Measurements from ENCODE around the gene ICAM2. TPM values are rescaled to one million over a fixed set of nuclear protein-coding genes. Genes with fewer than 3 reads are reported as not detected.

Gene ICAM2
- total RNA-seq, 4 donors from 2014 or later: 2.1 to 25.6 (median 9.7) TPM

DNA sequence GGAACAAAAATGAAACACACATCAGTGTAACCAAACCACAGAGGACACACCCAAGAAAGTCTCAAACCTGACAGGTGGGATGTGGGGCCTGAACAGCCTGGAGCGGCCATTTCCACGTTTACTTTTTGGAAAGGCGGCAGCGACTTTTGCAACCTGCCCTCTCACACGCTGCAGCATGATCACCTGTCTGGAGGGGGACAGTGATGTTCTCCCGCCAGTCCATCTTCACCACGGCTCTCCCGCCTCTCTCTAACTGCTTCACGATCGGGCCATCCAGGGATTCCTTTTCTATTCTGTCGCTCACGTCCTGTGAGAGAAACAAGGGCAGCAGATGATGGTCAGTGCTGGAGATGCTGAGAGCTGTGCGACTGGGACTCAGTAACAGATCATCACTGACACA, 24.7 kb upstream of the ICAM2 start:
- TF ChIP-seq, protein P1, sequence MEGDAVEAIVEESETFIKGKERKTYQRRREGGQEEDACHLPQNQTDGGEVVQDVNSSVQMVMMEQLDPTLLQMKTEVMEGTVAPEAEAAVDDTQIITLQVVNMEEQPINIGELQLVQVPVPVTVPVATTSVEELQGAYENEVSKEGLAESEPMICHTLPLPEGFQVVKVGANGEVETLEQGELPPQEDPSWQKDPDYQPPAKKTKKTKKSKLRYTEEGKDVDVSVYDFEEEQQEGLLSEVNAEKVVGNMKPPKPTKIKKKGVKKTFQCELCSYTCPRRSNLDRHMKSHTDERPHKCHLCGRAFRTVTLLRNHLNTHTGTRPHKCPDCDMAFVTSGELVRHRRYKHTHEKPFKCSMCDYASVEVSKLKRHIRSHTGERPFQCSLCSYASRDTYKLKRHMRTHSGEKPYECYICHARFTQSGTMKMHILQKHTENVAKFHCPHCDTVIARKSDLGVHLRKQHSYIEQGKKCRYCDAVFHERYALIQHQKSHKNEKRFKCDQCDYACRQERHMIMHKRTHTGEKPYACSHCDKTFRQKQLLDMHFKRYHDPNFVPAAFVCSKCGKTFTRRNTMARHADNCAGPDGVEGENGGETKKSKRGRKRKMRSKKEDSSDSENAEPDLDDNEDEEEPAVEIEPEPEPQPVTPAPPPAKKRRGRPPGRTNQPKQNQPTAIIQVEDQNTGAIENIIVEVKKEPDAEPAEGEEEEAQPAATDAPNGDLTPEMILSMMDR (IDR thresholded peaks at IDR 0.05): no peak
- no peak for TF ChIP-seq POLR2A (IDR thresholded peaks at IDR 0.05)
- no peak for DNase-seq
- Histone ChIP-seq H3K36me3 (peaks cover 0 to 78% (median 0%) of the 10 kb centered on the region in 3 donors), H3K27me3 (no peaks in the 10 kb centered on the region), H3K4me3 (no peak overlapping the region), H3K27ac (no peak overlapping the region), H3K4me1 (peaks cover 0 to 13% (median 0%) of the 10 kb centered on the region in 4 donors), H3K9me3 (no peaks in the 10 kb centered on the region)

DNA sequence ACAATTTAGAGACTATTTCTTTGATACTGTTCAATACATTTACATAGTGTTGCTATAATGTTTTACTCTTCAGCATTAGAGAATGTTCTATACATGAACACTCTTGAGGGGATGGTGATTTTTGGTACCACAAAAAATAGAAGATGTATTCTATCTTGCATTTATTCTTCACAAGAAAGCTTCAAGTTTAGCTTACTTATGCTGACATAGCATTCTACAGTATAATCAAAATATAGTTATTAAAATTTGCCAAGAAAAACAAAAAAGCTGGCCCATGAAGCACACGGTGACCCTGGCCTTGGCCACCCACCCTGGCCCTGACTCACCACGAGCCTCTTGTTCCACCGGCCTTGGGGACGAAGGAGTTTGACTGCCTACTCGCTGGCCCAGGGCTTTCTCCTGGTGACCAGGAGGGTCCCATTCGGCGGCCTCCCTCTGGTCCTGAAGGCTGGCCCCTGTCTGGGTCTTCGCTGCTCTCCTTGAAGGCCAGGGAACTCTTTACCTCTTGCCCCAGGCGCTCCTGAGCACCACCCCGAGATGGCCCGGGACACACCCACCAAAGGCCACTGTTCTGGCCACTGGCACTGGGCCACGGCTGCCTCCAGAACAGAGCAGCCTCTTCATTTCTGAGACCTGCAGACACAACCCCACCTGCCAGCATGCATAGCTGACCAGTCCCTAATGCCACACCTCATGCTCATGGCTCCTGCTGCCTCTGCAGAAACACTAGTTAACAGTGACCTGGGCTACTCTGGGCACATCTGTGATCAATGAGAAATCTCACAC, 22.5 kb upstream of the ICAM2 start:
- H3K9me3 ChIP-seq: no peaks in the 10 kb centered on the region
- no peak overlapping the region for H3K4me3 ChIP-seq
- peaks cover 0 to 15% (median 0%) of the 10 kb centered on the region in 4 donors for H3K4me1 ChIP-seq
- H3K27ac ChIP-seq: no peak overlapping the region
- no peak for TF ChIP-seq POLR2A (IDR thresholded peaks at IDR 0.05)
- TF ChIP-seq, protein P1 (IDR thresholded peaks at IDR 0.05): no peak
- no peaks in the 10 kb centered on the region for H3K27me3 ChIP-seq
- H3K36me3 ChIP-seq: peaks cover 0 to 67% (median 0%) of the 10 kb centered on the region in 3 donors
- no peak for DNase-seq

GRCh38 chr17:64041912-64042311, 21.5 kb upstream of the ICAM2 start:
- Histone ChIP-seq H3K27me3 (no peaks in the 10 kb centered on the region), H3K36me3 (peaks cover 0 to 57% (median 0%) of the 10 kb centered on the region in 3 donors), H3K27ac (no peak overlapping the region), H3K4me3 (no peak overlapping the region), H3K4me1 (peaks cover 0 to 15% (median 0%) of the 10 kb centered on the region in 4 donors), H3K9me3 (no peaks in the 10 kb centered on the region)
- no peak for TF ChIP-seq POLR2A (IDR thresholded peaks at IDR 0.05)
- TF ChIP-seq, protein P1 (IDR thresholded peaks at IDR 0.05): no peak
- peak in 1 of 3 donors; percentile 29 for DNase-seq

DNA sequence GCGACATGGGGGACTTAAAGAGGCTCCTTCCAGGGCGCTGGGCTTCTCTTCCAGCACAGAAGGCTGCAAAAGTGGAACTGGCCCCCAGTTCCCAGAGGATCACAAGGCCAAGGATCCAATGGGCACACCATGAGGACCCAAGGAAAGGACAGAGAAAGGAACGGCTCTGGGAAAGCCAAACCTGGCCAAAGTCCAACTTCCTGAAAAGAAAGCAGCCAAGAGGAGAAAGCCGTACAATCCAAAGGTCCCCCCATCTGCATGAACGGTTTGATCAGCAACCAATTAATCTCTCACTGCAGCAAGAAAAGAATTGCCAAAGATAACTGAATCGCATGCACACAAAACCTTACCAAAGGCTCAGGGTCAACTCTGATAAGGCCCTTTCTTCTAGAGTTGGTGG, 19.8 kb upstream of the ICAM2 start:
- no peak for TF ChIP-seq POLR2A (IDR thresholded peaks at IDR 0.05)
- TF ChIP-seq, protein P1 (IDR thresholded peaks at IDR 0.05): no peak
- Histone ChIP-seq H3K4me1 (peaks cover 0 to 15% (median 0%) of the 10 kb centered on the region in 4 donors), H3K4me3 (no peak overlapping the region), H3K36me3 (peaks cover 0 to 40% (median 0%) of the 10 kb centered on the region in 3 donors), H3K9me3 (no peaks in the 10 kb centered on the region), H3K27ac (no peak overlapping the region), H3K27me3 (no peaks in the 10 kb centered on the region)
- peak in 1 of 3 donors; percentile 46 for DNase-seq

DNA sequence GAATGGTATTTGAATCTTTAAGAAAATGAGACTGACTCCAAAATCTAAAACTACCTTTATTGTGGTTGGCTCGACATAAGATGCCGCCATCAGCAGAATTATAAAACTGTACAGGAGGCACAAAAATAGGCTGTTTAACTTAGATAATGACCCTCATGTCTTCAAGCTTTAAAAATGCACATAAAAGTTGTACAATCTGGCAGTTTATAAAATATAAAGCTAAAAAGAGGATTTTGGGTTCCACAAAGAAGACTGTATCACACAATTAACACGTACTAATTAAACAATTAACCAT, 18.6 kb upstream of the ICAM2 start:
- TF ChIP-seq POLR2A (IDR thresholded peaks at IDR 0.05): no peak
- TF ChIP-seq, protein P1 (IDR thresholded peaks at IDR 0.05): no peak
- Histone ChIP-seq H3K27ac (no peak overlapping the region), H3K27me3 (no peaks in the 10 kb centered on the region), H3K4me3 (no peak overlapping the region), H3K36me3 (peaks cover 0 to 29% (median 0%) of the 10 kb centered on the region in 3 donors), H3K4me1 (peaks cover 0 to 15% (median 0%) of the 10 kb centered on the region in 4 donors), H3K9me3 (no peaks in the 10 kb centered on the region)
- DNase-seq: no peak

All from Peyer's patch (tissue), 4 donors.